Ovary (tissue), 3 donors: ENCODE measurements around the gene PACSIN2.

ENCODE experiments used
- CTCF ChIP-seq, 3 donors: fragments of 450-650 bp in 2 of 3; fragments of 200-600 bp in 1 of 3; IDR thresholded peaks; one replicate each; pipeline versions ENCODE4 v1.5.1 to v1.8.0; 2016 to 2022; ENCODE audit warnings: antibody characterized with exemption in 3 of 3, mild to moderate bottlenecking in 1 of 3
- POLR2A ChIP-seq: fragments of 450-650 bp; IDR thresholded peaks from one replicate; pipeline ENCODE4 v1.6.1; 2017; ENCODE audit warnings: antibody characterized with exemption, mild to moderate bottlenecking, moderate library complexity
- donor health status: DM: no; HTN: no; CAD: no.

GRCh38 chr22:42978453-42979103 lies 36.4 kb downstream of the PACSIN2 start:
- TF ChIP-seq POLR2A (no peak), CTCF (IDR thresholded peaks at IDR 0.05) (no peak)
